Esophagus muscularis mucosa (tissue), 4 donors: ENCODE results near the gene ACLY. TPM values are rescaled to one million over a fixed set of nuclear protein-coding genes. Genes with fewer than 3 reads are reported as not detected.

Experiments
- DNase-seq: peaks from one replicate; pipeline ENCODE4 v3.0.0-alpha.2; 2017; ENCODE audit errors: extremely low spot score
- H3K27ac ChIP-seq, 4 donors: fragments of 200-600 bp; sonication (generic); replicated peaks in 1 of 4; 1 replicate in 3 of 4; 2 replicates in 1 of 4; pipeline ENCODE4 v1.5.1; 2016 to 2019; ENCODE audit warnings: mild to moderate bottlenecking in 1 of 4
- H3K27me3 ChIP-seq, 4 donors: fragments of 200-600 bp; sonication (generic); one replicate each; pipeline versions ENCODE4 v1.5.1 to v1.6.0; 2016 to 2019
- H3K36me3 ChIP-seq, 4 donors: fragments of 200-600 bp; sonication (generic); one replicate each; pipeline ENCODE4 v1.5.1; 2016 to 2019
- H3K4me1 ChIP-seq, 4 donors: fragments of 200-600 bp; sonication (generic); one replicate each; pipeline ENCODE4 v1.5.1; 2016 to 2019
- H3K4me3 ChIP-seq, 4 donors: fragments of 200-600 bp; sonication (generic); 1 replicate in 2 of 4; 2 replicates in 2 of 4; pipeline ENCODE4 v1.5.1; 2016 to 2019; ENCODE audit warnings: mild to moderate bottlenecking in 4 of 4, moderate library complexity in 1 of 4
- H3K9me3 ChIP-seq, 4 donors: fragments of 200-600 bp; sonication (generic); 1 replicate in 3 of 4; 2 replicates in 1 of 4; pipeline ENCODE4 v1.5.1; 2016 to 2019
- EP300 ChIP-seq: sonication (generic); formaldehyde crosslinking; IDR thresholded peaks from one replicate; pipeline ENCODE4 v1.6.1; 2017; ENCODE audit warnings: antibody characterized with exemption
- POLR2A ChIP-seq: fragments of 450-650 bp; IDR thresholded peaks from one replicate; pipeline ENCODE4 v1.6.1; 2017; ENCODE audit warnings: antibody characterized with exemption, moderate library complexity, mild to moderate bottlenecking, low read depth
- POLR2AphosphoS5 ChIP-seq, 2 donors: sonication (generic); formaldehyde crosslinking; IDR thresholded peaks; one replicate each; pipeline ENCODE4 v1.6.1; 2017; ENCODE audit warnings: antibody characterized with exemption in 2 of 2
- WGBS: methylation state at CpG from one replicate; pipeline ENCODE4 v1.1.5; 2018; 5-methylcytosine and 5-hydroxymethylcytosine counted together
- intact Hi-C: fragments of 100-400 bp; cut with DNase I; formaldehyde crosslinking; loops from one replicate; pipeline ENCODE4 v1.15.1; 2023
- total RNA-seq, 4 donors: library from RNA; depleted of rRNA; stranded (reverse); fragments of >200 nt; gene quantifications; one replicate each; pipeline versions ENCODE4 v1.1.0 to v1.2.1, GENCODE V29; 2016
- TF ChIP-seq, protein P1 (sequence below), 3 experiments: fragments of 200-600 bp in 2 of 3; fragments of 450-650 bp in 1 of 3; sonication (generic) in 2 of 3; IDR thresholded peaks; one replicate each; pipeline ENCODE4 v1.5.1; 2017 to 2019; ENCODE audit warnings: antibody characterized with exemption in 3 of 3, mild to moderate bottlenecking in 2 of 3, moderate library complexity in 1 of 3

Gene ACLY
- total RNA-seq, 4 donors from 2014 or later = 52.3 to 87.7 (median 71.3) TPM

- Histone ChIP-seq H3K36me3 (peaks cover 42 to 99% (median 96%) of the 10 kb centered on the region in 4 donors), H3K9me3 (no peaks in the 10 kb centered on the region), H3K27me3 (no peaks in the 10 kb centered on the region), H3K4me1 (peaks cover 0 to 20% (median 18%) of the 10 kb centered on the region in 4 donors), H3K27ac (no peak overlapping the region), H3K4me3 (no peak overlapping the region)
- WGBS = 85% methylated on average over 6 of the region's 6 CpGs
- TF ChIP-seq, protein P1, sequence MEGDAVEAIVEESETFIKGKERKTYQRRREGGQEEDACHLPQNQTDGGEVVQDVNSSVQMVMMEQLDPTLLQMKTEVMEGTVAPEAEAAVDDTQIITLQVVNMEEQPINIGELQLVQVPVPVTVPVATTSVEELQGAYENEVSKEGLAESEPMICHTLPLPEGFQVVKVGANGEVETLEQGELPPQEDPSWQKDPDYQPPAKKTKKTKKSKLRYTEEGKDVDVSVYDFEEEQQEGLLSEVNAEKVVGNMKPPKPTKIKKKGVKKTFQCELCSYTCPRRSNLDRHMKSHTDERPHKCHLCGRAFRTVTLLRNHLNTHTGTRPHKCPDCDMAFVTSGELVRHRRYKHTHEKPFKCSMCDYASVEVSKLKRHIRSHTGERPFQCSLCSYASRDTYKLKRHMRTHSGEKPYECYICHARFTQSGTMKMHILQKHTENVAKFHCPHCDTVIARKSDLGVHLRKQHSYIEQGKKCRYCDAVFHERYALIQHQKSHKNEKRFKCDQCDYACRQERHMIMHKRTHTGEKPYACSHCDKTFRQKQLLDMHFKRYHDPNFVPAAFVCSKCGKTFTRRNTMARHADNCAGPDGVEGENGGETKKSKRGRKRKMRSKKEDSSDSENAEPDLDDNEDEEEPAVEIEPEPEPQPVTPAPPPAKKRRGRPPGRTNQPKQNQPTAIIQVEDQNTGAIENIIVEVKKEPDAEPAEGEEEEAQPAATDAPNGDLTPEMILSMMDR (IDR thresholded peaks at IDR 0.05) = no peak
- TF ChIP-seq POLR2AphosphoS5 (IDR thresholded peaks at IDR 0.05) (no peak), POLR2A (no peak), EP300 (no peak)
- DNase-seq = no peak
- intact Hi-C loops = no loop called here
Measured at GRCh38 chr17:41896726-41897125, 22.0 kb downstream of the ACLY start.

DNA sequence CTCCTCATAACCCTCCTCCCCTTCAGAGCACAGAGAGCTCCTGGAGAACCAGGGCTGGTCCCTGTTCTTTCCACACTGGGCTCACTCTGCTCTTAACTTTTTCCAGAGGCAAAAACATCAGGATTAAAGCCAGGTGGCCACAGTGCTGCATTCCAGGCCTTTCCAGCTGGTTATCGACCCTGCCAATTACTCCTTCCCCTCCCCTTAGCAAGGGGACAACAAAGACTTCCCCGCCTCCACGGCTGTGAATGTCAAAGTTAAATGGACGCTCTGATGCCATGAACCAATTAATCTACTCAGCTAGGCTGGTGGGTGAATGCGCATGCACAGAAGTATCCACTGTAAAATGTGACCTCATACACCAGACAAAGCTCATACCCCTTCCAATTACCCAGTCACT is 23.1 kb downstream of the ACLY start:
- intact Hi-C loops = no loop called here
- Histone ChIP-seq H3K4me3 (no peak overlapping the region), H3K9me3 (no peaks in the 10 kb centered on the region), H3K4me1 (peaks cover 0 to 20% (median 18%) of the 10 kb centered on the region in 4 donors), H3K36me3 (peaks cover 43 to 99% (median 96%) of the 10 kb centered on the region in 4 donors), H3K27ac (peak overlapping the region; percentile 53 to 78 (median 65)), H3K27me3 (no peaks in the 10 kb centered on the region)
- WGBS = 43% methylated on average over 5 of the region's 5 CpGs
- TF ChIP-seq POLR2A (no peak), POLR2AphosphoS5 (IDR thresholded peaks at IDR 0.05) (no peak), EP300 (no peak)
- TF ChIP-seq, protein P1 (IDR thresholded peaks at IDR 0.05) = no peak
- DNase-seq = no peak

GRCh38 chr17:41894791-41895331 is 23.9 kb downstream of the ACLY start:
- no peak for TF ChIP-seq POLR2A
- TF ChIP-seq POLR2AphosphoS5 (IDR thresholded peaks at IDR 0.05) = peak in 1 of 2 donors; percentile 27
- intact Hi-C loops = no loop called here

DNA sequence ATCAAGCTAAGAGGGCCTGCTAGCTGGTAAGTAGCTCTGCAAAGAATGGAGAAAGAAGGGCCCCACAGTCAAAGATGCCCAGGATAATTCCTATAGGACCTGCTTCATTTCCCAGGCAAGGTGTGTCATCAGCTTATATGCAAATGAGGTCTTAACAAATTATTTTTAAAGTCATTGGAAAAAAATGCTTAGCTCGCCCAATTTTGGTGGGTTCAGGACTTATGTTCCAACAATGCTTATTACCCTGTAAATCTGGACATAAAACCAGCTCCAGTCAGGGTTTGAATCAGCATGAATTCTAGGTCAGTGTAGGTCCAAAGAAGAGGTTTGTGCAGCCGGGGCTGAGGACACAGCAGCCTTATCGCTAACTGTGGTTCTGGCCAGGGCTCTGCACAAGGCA is 25.4 kb downstream of the ACLY start:
- peaks cover 47 to 100% (median 94%) of the 10 kb centered on the region in 4 donors for H3K36me3 ChIP-seq
- TF ChIP-seq POLR2A = no peak
- TF ChIP-seq POLR2AphosphoS5 (IDR thresholded peaks at IDR 0.05) = no peak
- no peak overlapping the region for H3K4me3 ChIP-seq
- intact Hi-C loops = no loop called here
- H3K27ac ChIP-seq = no peak overlapping the region
- DNase-seq = no peak
- 89% methylated on average over 3 of the region's 3 CpGs for WGBS
- H3K27me3 ChIP-seq = no peaks in the 10 kb centered on the region
- H3K9me3 ChIP-seq = no peaks in the 10 kb centered on the region
- H3K4me1 ChIP-seq = peaks cover 0 to 20% (median 18%) of the 10 kb centered on the region in 4 donors

More at GRCh38 chr17:41894791-41895331, 23.9 kb downstream of the ACLY start:
- WGBS = 84% methylated on average over 2 of the region's 7 CpGs
- Histone ChIP-seq H3K9me3 (no peaks in the 10 kb centered on the region), H3K27ac (peak overlapping the region; percentile 53 to 78 (median 65)), H3K36me3 (peaks cover 41 to 99% (median 96%) of the 10 kb centered on the region in 4 donors), H3K4me1 (peaks cover 0 to 20% (median 18%) of the 10 kb centered on the region in 4 donors), H3K27me3 (no peaks in the 10 kb centered on the region), H3K4me3 (no peak overlapping the region)
- no peak for DNase-seq

DNA sequence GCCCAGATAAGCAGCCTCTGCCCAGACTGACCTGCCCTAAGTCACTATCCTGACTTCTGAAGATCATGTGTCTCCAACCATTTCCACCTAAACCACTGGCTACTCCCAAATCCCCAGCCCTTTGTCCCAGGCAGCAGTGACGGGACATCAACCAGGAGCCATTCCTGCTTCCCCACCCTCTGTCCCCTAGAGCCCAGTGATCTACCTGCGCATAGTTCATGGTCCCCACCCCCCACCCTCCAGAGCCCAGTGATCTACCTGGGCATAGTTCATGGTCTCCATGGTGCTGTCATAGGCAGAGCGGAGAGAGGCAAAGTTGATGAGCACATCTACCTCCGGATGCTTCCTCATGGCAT is 26.8 kb downstream of the ACLY start:
- TF ChIP-seq EP300 (no peak), POLR2A (no peak)
- TF ChIP-seq, protein P1 (IDR thresholded peaks at IDR 0.05) = no peak
- peaks cover 0 to 20% (median 18%) of the 10 kb centered on the region in 4 donors for H3K4me1 ChIP-seq
- H3K36me3 ChIP-seq = peaks cover 48 to 100% (median 94%) of the 10 kb centered on the region in 4 donors
- H3K4me3 ChIP-seq = no peak overlapping the region
- H3K27me3 ChIP-seq = no peaks in the 10 kb centered on the region
- WGBS = 98% methylated on average over 4 of the region's 4 CpGs
- no peaks in the 10 kb centered on the region for H3K9me3 ChIP-seq
- no peak for DNase-seq
- H3K27ac ChIP-seq = no peak overlapping the region
- intact Hi-C loops = no loop called here
